Cardiac muscle cell (in vitro differentiated cells and primary cell): ENCODE results near the gene LSM4. TPM values are rescaled to one million over a fixed set of nuclear protein-coding genes. Genes with fewer than 3 reads are reported as not detected.

Experiments used
- DNase-seq, 2 donors: peaks; one replicate each; pipeline versions ENCODE4 v3.0.0 to v3.0.0-alpha.2; 2010 to 2017; ENCODE audit warnings: low read depth in 1 of 2, low spot score in 1 of 2
- H3K27ac ChIP-seq: fragments of 200-600 bp; sonication (generic); 2 replicates; pipeline ENCODE4 v1.5.1; 2016
- H3K27me3 ChIP-seq: fragments of 200-600 bp; sonication (generic); 2 replicates; pipeline ENCODE4 v1.6.0; 2016; ENCODE audit warnings: control low read depth
- H3K36me3 ChIP-seq: fragments of 200-600 bp; sonication (generic); 2 replicates; pipeline ENCODE4 v1.5.1; 2016; ENCODE audit warnings: control low read depth
- H3K4me1 ChIP-seq: fragments of 200-600 bp; sonication (generic); 2 replicates; pipeline ENCODE4 v1.8.1; 2017; ENCODE audit warnings: low read depth, mild to moderate bottlenecking, mixed run types
- H3K4me3 ChIP-seq: fragments of 200-600 bp; sonication (generic); 2 replicates; pipeline ENCODE4 v1.5.1; 2016; ENCODE audit warnings: mild to moderate bottlenecking
- H3K9me3 ChIP-seq: fragments of 200-600 bp; sonication (generic); 2 replicates; pipeline ENCODE4 v1.5.1; 2017; ENCODE audit warnings: low read depth, mild to moderate bottlenecking, control low read depth
- CTCF ChIP-seq: IDR thresholded peaks from 2 replicates; pipeline ENCODE4 v1.5.1; 2012; ENCODE audit warnings: low read depth, mild to moderate bottlenecking, low read length
- polyA plus RNA-seq: library from polyadenylated mRNA; unstranded; fragments of >200 nt; fragmentation: Nextera tagmentation; extraction: Ambion mirVana; gene quantifications from 2 replicates; pipeline ENCODE4 v1.2.1, GENCODE V29; 2016
- total RNA-seq: library from RNA; depleted of rRNA; stranded (reverse); fragments of >200 nt; gene quantifications from 2 replicates; pipeline ENCODE4 v1.2.3, GENCODE V29; 2016

The LSM4 gene
- total and polyA plus RNA-seq, 2 experiments from 2014 or later: 418 to 493 TPM

DNA sequence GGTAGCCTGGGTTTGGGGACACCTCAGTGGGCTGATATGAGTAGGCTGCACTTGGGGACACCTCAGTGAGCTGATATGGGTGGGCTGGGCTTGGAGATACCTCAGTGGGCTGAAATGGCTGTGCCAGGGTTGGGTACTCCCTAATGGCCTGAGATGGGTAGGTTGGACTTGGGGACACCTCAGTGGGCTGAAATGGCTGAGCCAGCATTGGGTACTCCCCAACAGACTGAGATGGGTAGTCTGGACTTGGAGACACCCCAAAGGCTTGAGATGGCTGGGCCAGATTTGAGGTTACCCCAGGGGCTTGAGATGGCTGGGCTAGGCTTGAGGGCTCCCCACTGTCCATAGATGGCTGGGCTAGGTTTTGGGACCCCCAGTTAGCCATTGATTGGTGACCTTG is 60.7 kb downstream of the LSM4 start:
- TF ChIP-seq CTCF: no peak
- H3K27ac ChIP-seq: no peak overlapping the region
- no peaks in the 10 kb centered on the region for H3K4me1 ChIP-seq
- no peak for DNase-seq
- H3K4me3 ChIP-seq: no peak overlapping the region
- H3K27me3 ChIP-seq: no peaks in the 10 kb centered on the region
- no peaks in the 10 kb centered on the region for H3K36me3 ChIP-seq
- H3K9me3 ChIP-seq: no peaks in the 10 kb centered on the region

DNA sequence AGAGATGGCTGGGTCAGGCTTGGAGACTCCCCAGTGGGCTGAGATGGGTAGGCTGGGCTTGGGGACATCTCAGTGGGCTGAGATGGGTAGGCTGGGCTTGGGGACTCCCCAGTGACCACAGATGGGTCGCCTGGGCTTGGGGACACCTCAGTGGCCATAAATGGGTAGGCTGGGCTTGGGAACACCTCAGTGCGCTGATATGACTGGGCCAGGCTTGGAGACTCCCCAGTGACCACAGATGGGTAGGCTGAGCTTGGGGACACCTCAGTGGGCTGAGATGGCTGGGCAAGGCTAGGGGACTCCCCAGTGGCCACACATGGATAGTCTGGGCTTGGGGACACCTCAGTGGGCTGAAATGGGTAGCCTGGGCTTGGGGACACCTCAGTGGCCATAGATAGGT is 61.4 kb downstream of the LSM4 start:
- Histone ChIP-seq H3K9me3 (no peaks in the 10 kb centered on the region), H3K27ac (no peak overlapping the region), H3K4me3 (no peak overlapping the region), H3K36me3 (no peaks in the 10 kb centered on the region), H3K27me3 (no peaks in the 10 kb centered on the region), H3K4me1 (no peaks in the 10 kb centered on the region)
- TF ChIP-seq CTCF: no peak
- DNase-seq: no peak

DNA sequence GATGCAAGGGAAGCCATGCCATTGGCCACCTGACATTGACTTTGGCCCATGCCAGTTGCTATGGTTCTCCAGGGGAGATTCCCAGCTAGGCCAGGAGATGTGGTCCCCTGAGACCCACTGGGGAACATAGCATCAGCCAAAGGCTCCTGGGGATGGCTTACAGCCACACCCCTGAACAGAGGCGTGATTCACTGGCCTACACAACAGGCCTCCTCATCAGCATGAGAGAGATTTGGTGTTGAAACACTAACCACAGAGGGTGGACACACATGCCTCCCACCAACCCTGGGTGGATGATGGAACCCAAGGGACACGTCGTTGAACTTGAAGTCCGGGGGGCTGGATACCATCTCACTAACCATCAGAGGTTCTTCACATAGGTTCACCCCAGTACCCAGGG is 63.0 kb downstream of the LSM4 start:
- DNase-seq: peak in 1 of 2 donors; percentile 46
- H3K36me3 ChIP-seq: no peaks in the 10 kb centered on the region
- H3K4me3 ChIP-seq: no peak overlapping the region
- no peaks in the 10 kb centered on the region for H3K4me1 ChIP-seq
- H3K27me3 ChIP-seq: peaks cover 7% of the 10 kb centered on the region
- no peak for TF ChIP-seq CTCF
- H3K9me3 ChIP-seq: no peaks in the 10 kb centered on the region
- no peak overlapping the region for H3K27ac ChIP-seq

- Histone ChIP-seq H3K4me3 (no peak overlapping the region), H3K27me3 (peaks cover 22% of the 10 kb centered on the region), H3K27ac (no peak overlapping the region), H3K4me1 (no peaks in the 10 kb centered on the region), H3K36me3 (no peaks in the 10 kb centered on the region), H3K9me3 (no peaks in the 10 kb centered on the region)
- no peak for TF ChIP-seq CTCF
- no peak for DNase-seq
These were observed 65.1 kb downstream of the LSM4 start for GRCh38 chr19:18257503-18258470.

Other genes with a start within 250 kb of the LSM4 start
- gene IL12RB1, start 236.1 kb downstream of the LSM4 start, total RNA-seq: not detected in 2 replicates
- not detected in 2 replicates for gene IL12RB1, start 236.1 kb downstream of the LSM4 start, polyA plus RNA-seq
- 6.6 and 8.1 TPM in 2 replicates for gene MAST3, start 225.3 kb downstream of the LSM4 start, total RNA-seq
- gene MAST3, start 225.3 kb downstream of the LSM4 start, polyA plus RNA-seq: 5.5 and 8.4 TPM in 2 replicates
- gene PIK3R2, start 169.9 kb downstream of the LSM4 start, total RNA-seq: 64.7 and 72.0 TPM in 2 replicates
- gene PIK3R2, start 169.9 kb downstream of the LSM4 start, polyA plus RNA-seq: 48.5 and 53.8 TPM in 2 replicates
- 0.98 and 1.4 TPM in 2 replicates for gene IFI30, start 149.3 kb downstream of the LSM4 start, total RNA-seq
- gene IFI30, start 149.3 kb downstream of the LSM4 start, polyA plus RNA-seq: 1.0 TPM in 1 of 2 replicates, not detected in the other
- 38.2 and 74.5 TPM in 2 replicates for gene MPV17L2, start 129.9 kb downstream of the LSM4 start, total RNA-seq
- gene MPV17L2, start 129.9 kb downstream of the LSM4 start, polyA plus RNA-seq: 25.5 and 51.7 TPM in 2 replicates
- gene RAB3A, start 119.0 kb downstream of the LSM4 start, total RNA-seq: 11.3 and 13.0 TPM in 2 replicates
- 12.5 and 15.3 TPM in 2 replicates for gene RAB3A, start 119.0 kb downstream of the LSM4 start, polyA plus RNA-seq
- gene PDE4C, start 96.6 kb downstream of the LSM4 start, total RNA-seq: 0.67 and 8.3 TPM in 2 replicates
- gene PDE4C, start 96.6 kb downstream of the LSM4 start, polyA plus RNA-seq: 1.1 TPM in 2 replicates
- 2.3 and 3.2 TPM in 2 replicates for gene IQCN, start 48.6 kb downstream of the LSM4 start, total RNA-seq
- gene IQCN, start 48.6 kb downstream of the LSM4 start, polyA plus RNA-seq: 0.38 and 0.72 TPM in 2 replicates
- gene JUND, start 41.5 kb downstream of the LSM4 start, total RNA-seq: 430 and 496 TPM in 2 replicates
- 262 and 265 TPM in 2 replicates for gene JUND, start 41.5 kb downstream of the LSM4 start, polyA plus RNA-seq
- gene PGPEP1, start 17.5 kb upstream of the LSM4 start, total RNA-seq: 19.6 and 19.7 TPM in 2 replicates
- gene PGPEP1, start 17.5 kb upstream of the LSM4 start, polyA plus RNA-seq: 12.9 and 14.0 TPM in 2 replicates
- gene GDF15, start 63.1 kb upstream of the LSM4 start, total RNA-seq: 2.9 and 10.0 TPM in 2 replicates
- 2.4 and 8.2 TPM in 2 replicates for gene GDF15, start 63.1 kb upstream of the LSM4 start, polyA plus RNA-seq
- gene LRRC25, start 74.5 kb upstream of the LSM4 start, total RNA-seq: 0.04 TPM in 1 of 2 replicates, not detected in the other
- gene LRRC25, start 74.5 kb upstream of the LSM4 start, polyA plus RNA-seq: not detected in 2 replicates
- 154 and 180 TPM in 2 replicates for gene SSBP4, start 96.3 kb upstream of the LSM4 start, total RNA-seq
- gene SSBP4, start 96.3 kb upstream of the LSM4 start, polyA plus RNA-seq: 151 and 175 TPM in 2 replicates
- gene ISYNA1, start 115.1 kb upstream of the LSM4 start, total RNA-seq: 218 and 298 TPM in 2 replicates
- gene ISYNA1, start 115.1 kb upstream of the LSM4 start, polyA plus RNA-seq: 370 and 442 TPM in 2 replicates
- gene ELL, start 199.0 kb upstream of the LSM4 start, total RNA-seq: 19.4 and 20.7 TPM in 2 replicates
- gene ELL, start 199.0 kb upstream of the LSM4 start, polyA plus RNA-seq: 14.8 and 18.2 TPM in 2 replicates
- 514 and 568 TPM in 2 replicates for gene FKBP8, start 220.5 kb upstream of the LSM4 start, total RNA-seq
- 398 and 473 TPM in 2 replicates for gene FKBP8, start 220.5 kb upstream of the LSM4 start, polyA plus RNA-seq
- 137 and 160 TPM in 2 replicates for gene KXD1, start 234.8 kb upstream of the LSM4 start, total RNA-seq
- gene KXD1, start 234.8 kb upstream of the LSM4 start, polyA plus RNA-seq: 111 and 127 TPM in 2 replicates
- gene UBA52, start 248.8 kb upstream of the LSM4 start, total RNA-seq: 387 and 390 TPM in 2 replicates
- gene UBA52, start 248.8 kb upstream of the LSM4 start, polyA plus RNA-seq: 415 and 457 TPM in 2 replicates